Muscle layer of colon (tissue), 2 donors: Measurements from ENCODE around the gene ZBTB47.

Source experiments
- H3K27ac ChIP-seq: one replicate; pipeline ENCODE4 v1.7.0; 2013; ENCODE audit warnings: low read depth, mild to moderate bottlenecking, low read length, moderate library complexity
- H3K27me3 ChIP-seq, 2 donors: one replicate each; pipeline ENCODE4 v1.7.0; 2013; ENCODE audit warnings: low read length in 2 of 2, mild to moderate bottlenecking in 2 of 2; ENCODE audit not compliant: insufficient read depth in 2 of 2, control insufficient read depth in 1 of 2
- H3K36me3 ChIP-seq: one replicate; pipeline ENCODE4 v1.7.0; 2013; ENCODE audit warnings: mild to moderate bottlenecking, low read length; ENCODE audit not compliant: insufficient read depth
- H3K4me1 ChIP-seq: one replicate; pipeline ENCODE4 v1.7.0; 2013; ENCODE audit warnings: mild to moderate bottlenecking, low read length; ENCODE audit not compliant: insufficient read depth
- H3K4me3 ChIP-seq, 2 donors: one replicate each; pipeline ENCODE4 v1.7.0; 2013; ENCODE audit warnings: low read length in 2 of 2, low read depth in 1 of 2, mild to moderate bottlenecking in 1 of 2, moderate library complexity in 1 of 2
- H3K9ac ChIP-seq: one replicate; pipeline ENCODE4 v1.7.0; 2013; ENCODE audit warnings: low read length
- H3K9me3 ChIP-seq: one replicate; pipeline ENCODE4 v1.7.0; 2013; ENCODE audit warnings: mild to moderate bottlenecking, low read length
- donor health status: abdominal sarcoma.
- donor health status: Adenocarcinoma of cecum.

Gene ZBTB47

DNA sequence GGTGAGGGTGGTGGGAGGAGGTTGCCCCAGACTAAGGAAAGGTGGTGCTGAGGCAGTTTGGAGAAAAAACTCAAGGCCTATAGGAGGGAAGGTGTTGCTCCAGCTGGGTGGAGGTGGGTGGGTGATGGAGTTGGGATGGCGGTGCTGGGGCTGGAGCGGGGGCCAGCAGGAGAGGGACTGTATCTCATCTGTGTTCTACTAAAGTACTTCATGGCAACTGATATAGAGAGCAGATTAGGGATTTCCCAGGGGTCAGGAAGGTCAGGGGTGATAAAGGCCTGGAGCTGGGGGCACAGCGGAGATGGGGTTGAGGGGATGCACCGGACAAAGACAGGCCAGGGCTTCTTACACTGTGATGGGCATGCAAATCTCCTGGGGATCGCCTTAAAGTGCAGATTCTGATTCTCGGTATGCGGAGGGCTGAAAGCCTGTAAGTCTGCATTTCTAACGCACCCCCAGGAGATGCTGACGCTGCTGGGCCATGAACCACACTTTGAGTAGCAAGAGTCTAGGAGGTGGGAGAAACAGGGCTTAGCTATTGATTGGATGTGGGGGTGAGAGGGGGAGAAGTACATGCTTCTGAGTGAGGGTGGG, 36.0 kb downstream of the ZBTB47 start:
- Histone ChIP-seq H3K9me3 (no peaks in the 10 kb centered on the region), H3K4me3 (no peak overlapping the region), H3K27ac (no peak overlapping the region), H3K4me1 (peaks cover 6% of the 10 kb centered on the region), H3K27me3 (peaks cover 0 to 12% of the 10 kb centered on the region in 2 donors), H3K36me3 (no peaks in the 10 kb centered on the region), H3K9ac (no peak overlapping the region)

DNA sequence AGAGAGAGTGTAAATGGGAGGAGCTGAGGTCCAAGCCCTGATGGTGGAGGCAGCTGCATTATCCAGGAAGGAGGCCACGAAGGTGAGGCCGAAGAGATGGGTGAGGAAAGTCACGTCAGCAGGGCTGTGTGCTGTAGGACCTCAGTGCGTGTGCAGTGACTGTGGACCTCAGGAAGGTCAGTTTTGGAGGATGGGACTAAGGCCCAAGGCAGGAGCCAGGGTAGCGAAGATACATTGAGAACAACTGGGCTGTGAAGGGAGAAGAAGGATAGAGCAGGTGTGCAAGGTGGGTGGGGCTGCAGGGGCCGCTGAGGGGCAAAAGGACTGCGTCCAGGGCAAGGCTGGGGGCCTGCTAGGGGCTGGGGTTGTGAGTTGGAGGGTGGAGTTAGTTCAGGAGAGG, 36.7 kb downstream of the ZBTB47 start:
- no peaks in the 10 kb centered on the region for H3K9me3 ChIP-seq
- no peaks in the 10 kb centered on the region for H3K4me1 ChIP-seq
- no peaks in the 10 kb centered on the region for H3K36me3 ChIP-seq
- H3K4me3 ChIP-seq = no peak overlapping the region
- H3K27me3 ChIP-seq = peaks cover 0 to 12% of the 10 kb centered on the region in 2 donors
- no peak overlapping the region for H3K9ac ChIP-seq
- H3K27ac ChIP-seq = no peak overlapping the region

- Histone ChIP-seq H3K9ac (no peak overlapping the region), H3K4me3 (no peak overlapping the region), H3K36me3 (no peaks in the 10 kb centered on the region), H3K4me1 (no peaks in the 10 kb centered on the region), H3K9me3 (no peaks in the 10 kb centered on the region), H3K27me3 (peaks cover 0 to 10% of the 10 kb centered on the region in 2 donors), H3K27ac (no peak overlapping the region)
These were observed 37.5 kb downstream of the ZBTB47 start for GRCh38 chr3:42690766-42691680.

GRCh38 chr3:42691816-42692666, 38.5 kb downstream of the ZBTB47 start:
- H3K27ac ChIP-seq = no peak overlapping the region

GRCh38 chr3:42692667-42693529, 39.4 kb downstream of the ZBTB47 start:
- no peaks in the 10 kb centered on the region for H3K9me3 ChIP-seq
- H3K4me1 ChIP-seq = no peaks in the 10 kb centered on the region
- H3K27ac ChIP-seq = no peak overlapping the region
- no peak overlapping the region for H3K9ac ChIP-seq
- no peaks in the 10 kb centered on the region for H3K36me3 ChIP-seq
- H3K4me3 ChIP-seq = no peak overlapping the region
- H3K27me3 ChIP-seq = no peaks in the 10 kb centered on the region

More at GRCh38 chr3:42691816-42692666, 38.5 kb downstream of the ZBTB47 start:
- H3K36me3 ChIP-seq = no peaks in the 10 kb centered on the region
- H3K4me1 ChIP-seq = no peaks in the 10 kb centered on the region
- H3K27me3 ChIP-seq = peaks cover 0 to 4% of the 10 kb centered on the region in 2 donors
- H3K9ac ChIP-seq = no peak overlapping the region
- H3K9me3 ChIP-seq = no peaks in the 10 kb centered on the region
- H3K4me3 ChIP-seq = no peak overlapping the region

DNA sequence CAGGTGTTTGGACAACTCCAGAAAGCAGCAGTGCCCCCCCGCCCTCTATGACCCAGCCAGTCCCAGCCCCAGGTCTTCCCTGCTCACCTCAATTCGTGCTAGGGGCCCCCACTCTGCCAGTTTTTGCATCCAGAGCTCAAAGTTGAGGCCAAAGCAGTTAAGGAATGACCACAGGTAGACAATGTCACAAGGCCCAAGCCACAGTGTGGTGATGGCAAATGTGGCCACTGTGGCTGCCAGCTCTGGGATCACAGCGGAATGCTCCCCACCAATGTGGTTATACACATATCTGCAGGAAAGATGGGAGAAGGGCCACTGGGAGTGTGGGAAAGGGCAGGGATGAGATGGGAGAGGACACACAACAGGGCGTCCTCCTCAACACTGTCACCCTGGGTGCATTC, 40.0 kb downstream of the ZBTB47 start:
- Histone ChIP-seq H3K4me3 (no peak overlapping the region), H3K27me3 (no peaks in the 10 kb centered on the region), H3K27ac (no peak overlapping the region), H3K9me3 (no peaks in the 10 kb centered on the region), H3K36me3 (no peaks in the 10 kb centered on the region), H3K9ac (no peak overlapping the region), H3K4me1 (no peaks in the 10 kb centered on the region)

- no peak overlapping the region for H3K27ac ChIP-seq
- H3K36me3 ChIP-seq = no peaks in the 10 kb centered on the region
- H3K27me3 ChIP-seq = no peaks in the 10 kb centered on the region
- no peak overlapping the region for H3K9ac ChIP-seq
- H3K9me3 ChIP-seq = no peaks in the 10 kb centered on the region
- H3K4me1 ChIP-seq = no peaks in the 10 kb centered on the region
- no peak overlapping the region for H3K4me3 ChIP-seq
These were observed 40.9 kb downstream of the ZBTB47 start for GRCh38 chr3:42694366-42694765.

DNA sequence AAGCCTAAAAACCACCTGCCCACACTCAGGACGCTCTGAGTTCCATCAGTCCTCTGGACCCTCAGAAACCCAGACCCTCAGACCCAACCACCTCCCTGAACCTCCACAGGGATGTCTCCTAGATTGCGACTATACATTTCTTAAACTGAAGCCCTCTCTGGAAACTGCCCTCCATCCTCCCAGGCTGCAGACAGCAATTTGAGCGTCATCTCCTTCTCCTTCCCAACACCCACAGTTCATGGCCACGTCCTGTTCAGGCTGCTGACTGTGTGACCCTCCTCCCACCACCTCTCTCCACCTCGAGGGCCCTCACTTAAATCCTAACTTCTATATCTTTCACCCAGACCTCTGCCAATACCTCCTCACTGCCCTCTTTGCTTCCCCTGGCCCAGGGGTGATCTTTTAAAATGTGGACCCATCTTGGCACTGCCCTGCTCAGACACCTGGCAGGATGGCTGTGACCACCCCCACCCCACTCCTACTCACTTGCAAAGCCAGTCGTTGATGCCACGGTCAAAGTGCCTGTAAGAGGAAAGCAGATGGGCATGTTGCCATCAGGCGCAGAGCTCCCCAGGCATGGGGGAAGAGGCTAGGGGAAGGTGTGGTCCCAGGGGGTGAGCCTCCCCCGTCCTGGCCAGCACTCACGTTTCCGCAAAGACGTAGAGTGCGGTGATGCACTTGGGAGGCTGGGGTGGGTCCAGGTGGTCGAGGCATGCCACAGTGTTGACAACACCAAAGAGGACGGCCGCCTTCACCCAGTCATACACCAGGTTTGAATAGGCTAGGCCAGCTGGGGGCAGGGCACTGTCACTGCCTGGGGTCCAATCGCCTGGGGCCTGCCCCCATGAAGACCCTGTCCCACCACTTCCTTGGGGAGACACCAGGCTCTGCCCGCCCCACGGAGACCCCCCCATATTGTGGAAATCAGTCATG, 43.1 kb downstream of the ZBTB47 start:
- H3K4me3 ChIP-seq = no peak overlapping the region
- H3K4me1 ChIP-seq = no peaks in the 10 kb centered on the region
- no peaks in the 10 kb centered on the region for H3K36me3 ChIP-seq
- no peak overlapping the region for H3K27ac ChIP-seq
- H3K9ac ChIP-seq = no peak overlapping the region
- H3K9me3 ChIP-seq = no peaks in the 10 kb centered on the region
- no peaks in the 10 kb centered on the region for H3K27me3 ChIP-seq

GRCh38 chr3:42697289-42698051, 44.0 kb downstream of the ZBTB47 start:
- no peak overlapping the region for H3K9ac ChIP-seq
- no peaks in the 10 kb centered on the region for H3K27me3 ChIP-seq
- no peaks in the 10 kb centered on the region for H3K9me3 ChIP-seq
- no peaks in the 10 kb centered on the region for H3K4me1 ChIP-seq
- H3K27ac ChIP-seq = no peak overlapping the region
- H3K4me3 ChIP-seq = no peak overlapping the region
- H3K36me3 ChIP-seq = no peaks in the 10 kb centered on the region
